K562 (cell line): ENCODE results near the gene ZNF74. TPM values are rescaled to one million over a fixed set of nuclear protein-coding genes. Genes with fewer than 3 reads are reported as not detected.

Source experiments
- ATAC-seq: fragments of 200-7000 bp; cut with Tn5 transposase; 3 replicates; pipeline ENCODE4 v1.9.1; 2020; ENCODE audit warnings: moderate library complexity
- BruUV-seq: library from RNA; stranded (reverse); fragments of 400-500 nt; replicated peaks from 2 replicates; lab custom pipeline; 2021; lab: Mats Ljungman, UMichigan
- CTCF ChIA-PET: fragments of 300-600 bp; formaldehyde crosslinking; extraction: SDS; loops from one replicate; lab custom pipeline; 2021; ENCODE audit warnings: low intra/inter-chr PET ratio; lab: Yijun Ruan, JAX
- POLR2A ChIA-PET: fragments of 300-600, 350-650 bp; sonication (Branson Sonifier 250); formaldehyde crosslinking; extraction: SDS; loops from one replicate; lab custom pipeline; 2021; ENCODE audit warnings: antibody characterized with exemption, inconsistent platforms; lab: Yijun Ruan, JAX
- DNase-seq, 4 experiments: peaks; one replicate each; pipeline versions ENCODE4 v3.0.0 to v3.0.0-alpha.2; 2011 to 2018; ENCODE audit warnings: low spot score in 3 of 4, mixed read lengths in 3 of 4; ENCODE audit errors: extremely low read depth in 1 of 4
- FAIRE-seq: peaks from 2 replicates; lab custom pipeline; 2011; peaks lifted over from hg19 to GRCh38; lab: Jason Lieb, UNC
- H2AFZ ChIP-seq: 2 replicates; pipeline ENCODE4 v1.6.0; 2011; ENCODE audit warnings: low read depth, low read length, control low read depth, inconsistent platforms
- H3K27ac ChIP-seq: fragments of 200-600 bp; 3 replicates; pipeline ENCODE4 v1.8.0; 2011; ENCODE audit warnings: low read depth, mild to moderate bottlenecking, control low read depth, inconsistent platforms, low read length, moderate library complexity, mixed read lengths; ENCODE audit errors: extremely low read depth
- H3K27me3 ChIP-seq, 2 experiments: fragments of 300-600 bp in 1 of 2; 2 replicates in 1 of 2; 3 replicates in 1 of 2; pipeline versions ENCODE4 v1.6.0 to v1.8.0; 2011; ENCODE audit warnings: inconsistent platforms in 2 of 2, low read length in 2 of 2, mild to moderate bottlenecking in 1 of 2, mixed read lengths in 1 of 2, moderate library complexity in 1 of 2; ENCODE audit not compliant: control insufficient read depth in 2 of 2, insufficient read depth in 2 of 2
- H3K36me3 ChIP-seq: fragments of 300-600 bp; 3 replicates; pipeline ENCODE4 v1.8.0; 2011; ENCODE audit warnings: mild to moderate bottlenecking, low read length, inconsistent platforms; ENCODE audit not compliant: control insufficient read depth, insufficient read depth
- H3K4me1 ChIP-seq, 2 experiments: fragments of 200-600 bp in 1 of 2; replicated peaks in 1 of 2; 2 replicates in 1 of 2; 3 replicates in 1 of 2; pipeline versions ENCODE4 v1.5.1 to v1.8.0; 2011; ENCODE audit warnings: inconsistent platforms in 2 of 2, low read length in 2 of 2, mild to moderate bottlenecking in 1 of 2, mixed read lengths in 1 of 2, moderate library complexity in 1 of 2; ENCODE audit not compliant: control insufficient read depth in 2 of 2, insufficient read depth in 2 of 2
- H3K4me2 ChIP-seq: 2 replicates; pipeline ENCODE4 v1.6.1; 2011; ENCODE audit warnings: low read length, control low read depth, inconsistent platforms, mixed read lengths; ENCODE audit not compliant: insufficient read depth
- H3K4me3 ChIP-seq: fragments of 200-600 bp; sonication (generic), shearing (Covaris generic); 2 replicates; pipeline ENCODE4 v1.5.1; 2016; ENCODE audit warnings: control low read depth, inconsistent platforms
- H3K79me2 ChIP-seq: fragments of 200-600 bp; 3 replicates; pipeline ENCODE4 v1.8.0; 2011; ENCODE audit warnings: low read length, inconsistent platforms; ENCODE audit not compliant: control insufficient read depth, insufficient read depth
- H3K9ac ChIP-seq, 2 experiments: 2 replicates each; pipeline versions ENCODE4 v1.6.0 to v1.6.1; 2011; ENCODE audit warnings: low read depth in 2 of 2, low read length in 2 of 2, control low read depth in 1 of 2, inconsistent platforms in 1 of 2, mild to moderate bottlenecking in 1 of 2, mixed read lengths in 1 of 2; ENCODE audit not compliant: insufficient read depth in 1 of 2
- H3K9me1 ChIP-seq: one replicate; pipeline ENCODE4 v1.6.0; 2011; ENCODE audit warnings: inconsistent platforms, mild to moderate bottlenecking, low read length, moderate library complexity; ENCODE audit not compliant: control insufficient read depth, insufficient read depth
- H3K9me3 ChIP-seq: replicated peaks from 2 replicates; pipeline ENCODE4 v1.5.1; 2011; ENCODE audit warnings: low read depth, low read length, inconsistent platforms; ENCODE audit not compliant: control insufficient read depth, insufficient read depth
- H4K20me1 ChIP-seq: replicated peaks from 2 replicates; pipeline ENCODE4 v1.6.1; 2011; ENCODE audit warnings: low read length, inconsistent platforms, mixed read lengths; ENCODE audit not compliant: control insufficient read depth, insufficient read depth
- CBX3 ChIP-seq, 2 experiments: IDR thresholded peaks; 1 replicate in 1 of 2; 2 replicates in 1 of 2; pipeline ENCODE4 v1.6.1; 2012; ENCODE audit warnings: inconsistent platforms in 2 of 2, low read length in 2 of 2, borderline replicate concordance in 1 of 2, control low read depth in 1 of 2
- EZH2 ChIP-seq: IDR thresholded peaks from 2 replicates; pipeline ENCODE4 v1.6.1; 2012; ENCODE audit warnings: low read depth, mild to moderate bottlenecking, inconsistent platforms, low read length, borderline replicate concordance
- HDAC6 ChIP-seq: IDR thresholded peaks from 2 replicates; pipeline ENCODE4 v1.6.1; 2012; ENCODE audit warnings: low read depth, mild to moderate bottlenecking, control low read depth, inconsistent platforms, low read length, moderate library complexity
- KLF1 ChIP-seq: fragments of 450-650 bp; IDR thresholded peaks from 2 replicates; pipeline ENCODE4 v1.6.1; 2016; ENCODE audit warnings: missing genetic modification characterization, missing compliant biosample characterization
- TSC22D4 ChIP-seq: fragments of 450-650 bp; IDR thresholded peaks from 2 replicates; pipeline ENCODE4 v1.6.1; 2016; ENCODE audit warnings: missing genetic modification characterization, missing biosample characterization, control low read depth
- ZNF324 ChIP-seq: fragments of 250-450 bp; sonication (Bioruptor Pico); IDR thresholded peaks from 2 replicates; pipeline ENCODE4 v1.4.0; 2020; ENCODE audit warnings: mild to moderate bottlenecking
- ZNF584 ChIP-seq: fragments of 200-800 bp; sonication (Bioruptor generic); IDR thresholded peaks from 2 replicates; pipeline ENCODE4 v1.6.1; 2016; ENCODE audit warnings: low read depth, mild to moderate bottlenecking, missing genetic modification characterization, missing compliant biosample characterization
- WGBS: fragments of 100-300 bp; shearing (Covaris generic); methylation state at CpG from one replicate; pipeline ENCODE4 v1.1.6; 2016; ENCODE audit warnings: low coverage, mixed read lengths; ENCODE audit not compliant: insufficient coverage; ENCODE audit errors: missing lambda C conversion rate; 5-methylcytosine and 5-hydroxymethylcytosine counted together
- in situ Hi-C: fragments of 300-500 bp; cut with MboI; formaldehyde crosslinking; loops from 4 replicates; pipeline ENCODE4 v1.15.0; 2018; ENCODE audit warnings: inconsistent platforms, mixed read lengths
- intact Hi-C: fragments of 100-400 bp; cut with micrococcal nuclease; formaldehyde crosslinking; loops from 2 replicates; pipeline ENCODE4 v1.14.2; 2022
- polyA plus RNA-seq, 8 experiments: library from polyadenylated mRNA; depleted of rRNA in 4 of 8; stranded (reverse) in 5 of 8; unstranded in 3 of 8; fragments of >200 nt; fragmentation: Nextera tagmentation in 2 of 8; fragmentation: Illumina TruSeq in 1 of 8; extraction: Ambion mirVana in 2 of 8; extraction: Trizol in 1 of 8; gene quantifications; 2 replicates each; pipeline versions ENCODE4 v1.2.1 to v1.2.3, GENCODE V29; 2011 to 2014; ENCODE audit warnings: inconsistent platforms in 1 of 8, missing spikeins in 1 of 8
- total RNA-seq, 7 experiments: library from RNA; depleted of rRNA in 6 of 7; stranded (reverse); fragments of >200 nt in 6 of 7; fragmentation: Illumina TruSeq in 2 of 7; extraction: Trizol in 2 of 7; gene quantifications; 2 replicates each; pipeline versions ENCODE4 v1.2.1 to v1.2.3, GENCODE V29; 2011 to 2021; ENCODE audit warnings: low replicate concordance in 1 of 7
- TF ChIP-seq, protein P1 (sequence below): fragments of 250-450 bp; sonication (Bioruptor Pico); IDR thresholded peaks from 2 replicates; pipeline ENCODE4 v1.8.0; 2022; ENCODE audit warnings: moderate library complexity, mild to moderate bottlenecking, inconsistent platforms

The ZNF74 gene
- total and polyA plus RNA-seq, 9 of the 15 experiments (the other 6 are each of a cell fraction or from before 2014, with no cell fraction given), result 2.4 to 53.5 (median 31.5) TPM

DNA sequence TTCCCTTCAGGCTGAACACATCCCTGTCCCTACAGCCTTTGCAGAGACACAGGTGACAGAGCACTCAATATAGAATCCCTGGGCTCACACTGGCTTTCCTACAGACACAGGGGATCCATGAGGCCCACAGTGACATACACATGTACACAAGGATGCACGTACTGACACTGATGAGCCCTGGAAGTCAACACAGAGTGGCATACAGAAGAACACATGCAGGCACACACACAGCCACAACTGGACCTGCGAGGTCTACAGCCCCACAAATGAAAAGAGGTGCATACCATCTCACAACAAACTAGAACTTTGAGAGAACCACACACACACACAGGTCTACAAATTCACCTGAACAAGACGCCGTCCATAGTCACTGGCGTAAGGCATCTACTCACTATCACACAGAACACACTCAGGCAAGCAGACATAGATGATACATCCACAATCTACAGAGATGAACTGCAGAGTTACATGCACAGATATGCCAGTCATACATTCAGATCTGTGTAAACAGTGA, 3.5 kb upstream of the ZNF74 start:
- peak overlapping the region; percentile 4; the same call in 1 of the 2 replicates for H2AFZ ChIP-seq
- in situ Hi-C loops, result loop anchor here (10.0 kb wide), 1 partner anchor 46 kb away; no protein-coding TSS in a partner anchor
- no peak overlapping the region for H3K27ac ChIP-seq
- peaks cover 10% of the 10 kb centered on the region for H3K9me3 ChIP-seq
- BruUV-seq, result no TSS peak
- peaks cover 14% of the 10 kb centered on the region for H3K79me2 ChIP-seq
- H3K4me3 ChIP-seq, result no peak overlapping the region
- no peaks in the 10 kb centered on the region for H3K9me1 ChIP-seq
- ATAC-seq (no peak), FAIRE-seq (no peak), DNase-seq (peak in 2 of 4 experiments; percentile 11 to 18)
- 10% methylated on average over 5 of the region's 5 CpGs for WGBS
- ChIA-PET CTCF (interaction anchor here (0.6 kb wide), 1 partner anchor 9 kb away, joined by 4 read pairs; no protein-coding TSS in a partner anchor), POLR2A (interaction anchor here (7.0 kb wide), 1 partner anchor 10 kb away, joined by 62 read pairs; no protein-coding TSS in a partner anchor)
- H3K27me3 ChIP-seq, result peaks cover 16 to 33% of the 10 kb centered on the region in 2 experiments
- peaks cover 3% of the 10 kb centered on the region; the same call in 1 of the 3 replicates for H3K36me3 ChIP-seq
- TF ChIP-seq TSC22D4 (tag), result peak; percentile 88; the same call in 1 of the 2 replicates
- 0 out of 2 replicates have a peak, but pooled peaks have one; percentile 15 for TF ChIP-seq KLF1
- TF ChIP-seq CBX3 (IDR thresholded peaks at IDR 0.05; ENCODE audit: borderline replicate concordance in 1 of 2, low read length in 2 of 2), result peak in 1 of 2 experiments; percentile 58; a peak in 1 of 3 replicates
- TF ChIP-seq, protein P1, sequence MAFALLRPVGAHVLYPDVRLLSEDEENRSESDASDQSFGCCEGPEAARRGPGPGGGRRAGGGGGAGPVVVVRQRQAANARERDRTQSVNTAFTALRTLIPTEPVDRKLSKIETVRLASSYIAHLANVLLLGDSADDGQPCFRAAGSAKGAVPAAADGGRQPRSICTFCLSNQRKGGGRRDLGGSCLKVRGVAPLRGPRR (CRISPR knock-in tag), result 0 out of 2 replicates have a peak, but pooled peaks have one; percentile 13
- TF ChIP-seq ZNF584, result no peak
- 0 out of 2 replicates have a peak, but pooled peaks have one; percentile 66 for TF ChIP-seq HDAC6
- no peak for TF ChIP-seq ZNF324
- 0 out of 2 replicates have a peak, but pooled peaks have one; percentile 47 for TF ChIP-seq EZH2
- intact Hi-C loops, result no loop called here
- no peak overlapping the region for H3K9ac ChIP-seq
- peaks cover 16 to 31% of the 10 kb centered on the region in 2 experiments for H3K4me1 ChIP-seq
- no peak overlapping the region for H3K4me2 ChIP-seq
- no peaks in the 10 kb centered on the region for H4K20me1 ChIP-seq
